Brain pericyte (primary cell): ENCODE data around the gene ATG16L2.
"Not testable (repeated sequence)": the region's sequence is repeated elsewhere in the genome, so short reads cannot be mapped to it uniquely, and the experiment has no call there.

Source experiments
- DNase-seq: peaks from one replicate; pipeline ENCODE4 v3.0.0-alpha.2; 2012; ENCODE audit warnings: low read depth, low spot score

ATG16L2 gene

DNA sequence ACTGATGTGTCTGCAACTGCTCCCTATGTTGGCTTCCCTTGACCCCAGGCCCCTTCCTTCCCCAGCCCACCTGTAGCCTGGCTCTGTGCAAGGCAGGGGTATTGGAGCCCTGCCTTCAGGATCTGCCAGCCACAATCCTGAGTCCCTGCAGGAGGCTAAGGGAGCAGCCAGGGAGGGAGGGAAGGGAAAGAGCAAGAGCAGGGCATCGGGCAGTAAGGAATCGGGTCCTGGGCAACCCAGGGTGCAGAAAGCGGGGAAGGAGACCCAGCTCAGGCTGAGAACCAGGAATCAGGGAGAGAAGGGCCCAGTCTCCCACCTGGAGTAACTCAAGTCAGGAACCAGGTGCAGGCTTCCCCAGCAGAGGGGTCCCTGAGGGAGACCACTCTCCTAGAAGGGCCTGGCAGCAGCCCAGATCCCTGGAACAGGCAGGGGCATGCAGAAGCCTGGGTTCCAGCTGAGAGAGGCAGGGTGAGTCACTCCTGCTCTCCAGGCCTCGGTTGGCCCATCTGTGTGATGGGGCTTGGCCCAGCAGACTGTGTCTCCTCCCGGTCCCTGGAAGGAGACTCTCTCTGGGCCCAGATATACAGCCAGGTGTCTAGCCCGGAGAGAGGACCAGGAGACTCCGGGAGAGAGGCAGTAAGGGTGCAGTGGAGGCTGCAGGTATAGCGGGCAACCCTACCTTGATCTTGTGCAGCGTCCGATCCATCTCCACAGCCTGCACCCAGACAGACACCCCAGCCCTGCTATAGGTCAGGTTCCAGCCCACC lies 33.7 kb upstream of the ATG16L2 start:
- no peak for DNase-seq

- no peak for DNase-seq
Observed at GRCh38 chr11:72781063-72781312, 33.2 kb upstream of the ATG16L2 start.

DNA sequence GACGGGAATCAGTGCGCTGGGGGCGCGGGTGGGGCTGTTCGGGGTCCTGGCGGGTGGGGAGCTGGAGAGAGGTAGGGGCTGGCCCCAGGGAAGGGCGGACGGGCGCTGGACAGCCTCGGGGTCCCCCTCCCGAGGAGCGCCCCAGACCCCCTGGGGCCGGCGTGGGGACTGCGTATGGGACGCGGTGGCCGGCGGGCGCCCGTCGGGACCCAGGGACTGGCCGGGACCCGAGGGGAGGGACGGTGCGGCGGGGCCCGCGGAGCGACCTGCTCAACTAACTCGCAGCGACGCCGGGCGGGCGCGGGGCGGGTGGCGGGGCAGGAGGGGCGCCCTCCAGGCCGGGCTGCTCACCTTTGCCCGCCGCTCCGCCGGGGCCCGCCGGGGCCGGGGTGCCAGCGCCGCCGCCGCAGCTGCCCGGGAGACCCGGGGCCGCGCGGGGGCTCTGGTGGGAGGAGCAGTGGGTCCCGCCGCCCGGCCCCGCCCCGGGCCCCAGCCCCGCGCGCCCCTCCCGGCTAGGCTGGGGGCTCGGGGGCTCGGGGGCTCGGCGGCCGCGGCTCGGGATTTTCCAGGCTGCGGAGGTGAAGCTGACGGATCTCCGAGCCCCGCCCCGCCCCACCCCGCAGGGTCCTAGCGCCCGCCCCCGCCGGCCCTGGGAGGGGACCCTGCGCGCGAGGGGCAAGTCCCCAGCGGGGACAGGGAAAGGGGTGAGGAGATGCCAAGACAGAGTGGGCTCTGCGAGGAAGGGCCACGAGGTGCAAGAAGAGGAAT lies 32.7 kb upstream of the ATG16L2 start:
- no peak for DNase-seq

- DNase-seq, result no peak
Observed at GRCh38 chr11:72782081-72782920, 31.9 kb upstream of the ATG16L2 start.

- no peak for DNase-seq
Observed at GRCh38 chr11:72783144-72783905, 30.9 kb upstream of the ATG16L2 start.

- DNase-seq, result no peak
Observed at GRCh38 chr11:72784662-72785061, 29.5 kb upstream of the ATG16L2 start.

DNA sequence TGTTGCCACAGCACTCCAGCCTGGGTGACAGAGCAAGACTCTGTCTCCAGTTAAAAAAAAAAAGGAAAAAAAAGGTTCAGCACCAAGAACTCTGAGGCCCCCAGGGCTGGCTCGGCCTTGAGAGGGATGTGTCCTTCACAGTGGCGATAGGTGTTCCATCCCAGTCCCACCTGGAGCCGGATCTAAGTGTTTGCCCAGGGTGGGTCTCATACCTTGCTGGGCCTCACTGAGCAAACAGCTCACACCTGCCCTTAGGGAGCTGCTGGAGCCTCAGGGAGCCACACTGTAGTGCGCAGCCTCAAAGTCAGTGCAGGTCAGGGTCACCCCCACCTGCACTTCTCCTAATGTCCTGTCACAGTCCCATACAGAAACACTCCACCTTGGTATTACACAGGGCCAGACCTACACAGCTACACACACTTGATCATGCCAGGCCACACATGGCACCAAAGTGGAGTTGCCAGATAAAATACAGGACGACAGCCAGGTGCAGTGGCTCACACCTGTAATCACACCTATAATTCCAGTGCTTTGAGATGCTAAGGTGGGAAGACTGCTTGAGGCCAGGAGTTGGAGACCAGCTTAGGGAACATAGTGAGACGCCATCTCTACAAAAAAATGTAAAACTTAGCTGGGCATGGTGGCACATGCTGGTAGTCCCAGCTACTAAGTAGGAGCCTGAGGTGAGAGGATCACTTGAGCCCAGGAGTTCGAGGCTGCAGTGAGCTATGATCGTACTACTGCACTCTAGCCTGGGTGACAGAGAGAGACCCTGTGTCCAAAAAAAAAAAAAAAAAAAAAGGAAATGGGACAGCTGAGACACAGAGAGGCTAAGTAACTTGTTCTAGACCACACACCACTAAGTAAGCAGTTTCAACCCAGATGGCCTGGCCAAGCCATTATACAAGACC lies 27.7 kb upstream of the ATG16L2 start:
- no peak for DNase-seq

DNA sequence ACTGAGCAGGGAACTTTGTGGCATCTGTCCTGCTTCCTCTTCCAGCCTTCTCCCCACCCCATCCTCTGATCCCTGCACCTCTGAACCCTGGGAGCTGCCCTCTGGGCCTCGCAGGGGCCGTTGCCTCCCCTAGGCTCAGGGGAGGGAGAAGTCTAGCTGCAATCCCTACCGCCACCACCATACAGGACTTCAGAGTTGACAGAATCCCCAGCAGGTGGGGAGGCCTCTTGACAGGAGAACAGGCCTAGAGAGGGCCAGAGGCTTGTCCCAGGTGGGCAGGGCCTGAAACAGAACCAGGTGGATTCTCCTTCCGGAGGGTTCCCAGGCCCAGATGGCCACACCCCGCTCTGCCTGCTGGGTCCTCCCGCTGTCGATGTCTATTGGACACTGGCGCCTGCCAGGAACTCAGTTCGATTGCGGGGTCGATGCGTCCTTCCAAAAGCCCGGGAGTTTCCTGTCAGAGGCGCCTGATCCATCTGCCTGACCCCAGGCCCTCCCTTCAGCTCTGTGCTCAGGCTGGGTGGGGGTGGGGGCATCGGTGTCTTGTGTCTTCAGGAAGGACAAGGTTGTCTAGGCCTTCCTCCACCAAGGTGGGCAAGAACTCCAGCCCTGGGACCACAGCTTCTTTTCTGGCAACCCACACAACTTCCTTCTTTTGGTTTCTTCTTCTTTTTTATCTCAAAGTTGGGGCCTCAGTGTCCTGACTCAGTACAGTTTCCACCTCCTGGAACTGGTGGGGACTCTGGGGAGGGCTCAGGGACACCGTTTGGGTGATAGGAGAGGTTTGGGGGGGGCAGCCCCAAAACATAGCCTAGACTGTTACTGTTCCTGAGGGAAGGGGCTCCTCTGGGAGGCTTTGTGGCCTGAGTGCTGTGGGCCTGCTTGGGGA lies 26.8 kb upstream of the ATG16L2 start:
- DNase-seq, result no peak

DNA sequence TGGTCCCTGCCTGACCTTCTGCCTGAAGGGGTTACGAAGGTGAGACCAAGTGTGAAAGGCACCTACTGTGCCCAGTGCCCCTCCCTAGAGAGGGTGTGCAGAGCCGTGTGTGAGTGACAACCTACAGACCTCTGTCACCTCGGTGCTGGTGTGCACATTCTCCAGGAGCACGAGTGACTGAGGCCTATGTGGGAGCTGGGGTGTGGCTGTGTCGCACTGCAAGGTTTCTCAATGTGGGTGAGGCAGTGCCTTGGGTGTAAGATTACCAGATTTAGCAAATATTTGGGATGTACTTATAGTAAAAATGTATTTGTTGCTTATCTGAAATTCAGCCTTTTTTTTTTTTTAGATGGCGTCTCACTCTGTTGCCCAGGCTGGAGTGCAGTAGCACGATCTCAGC lies 26.0 kb upstream of the ATG16L2 start:
- DNase-seq, result no peak

DNA sequence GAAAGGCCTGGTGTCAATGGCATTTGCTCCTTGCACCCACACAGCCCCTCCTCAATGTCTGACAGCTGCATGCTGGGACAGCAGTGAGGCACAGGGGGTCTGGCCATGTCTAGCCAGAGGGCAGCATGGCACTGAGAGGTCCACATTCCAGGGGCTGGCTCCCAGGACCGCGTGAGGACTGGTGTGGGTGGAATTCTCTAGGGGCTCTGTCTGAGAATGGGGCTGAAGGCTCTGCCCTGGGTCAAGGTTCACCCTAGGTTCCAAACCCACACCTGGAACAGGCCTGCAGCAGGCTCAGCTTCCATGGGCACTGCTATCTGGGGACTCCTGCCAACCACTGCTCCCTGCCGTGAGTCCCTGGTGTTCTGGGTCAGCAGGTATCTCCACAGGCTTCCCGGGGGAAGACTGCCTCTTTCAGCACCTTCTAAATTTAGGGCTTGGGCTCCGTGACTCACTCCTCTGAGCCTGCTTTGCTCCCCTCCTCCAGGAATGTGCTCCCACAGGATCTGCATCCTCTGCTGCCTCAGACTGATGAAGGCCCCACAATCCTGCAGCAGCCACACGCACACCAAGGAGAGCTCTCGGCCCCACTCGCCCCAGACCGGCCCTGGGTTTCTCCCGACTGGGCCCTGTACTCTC lies 24.6 kb upstream of the ATG16L2 start:
- no peak for DNase-seq

DNA sequence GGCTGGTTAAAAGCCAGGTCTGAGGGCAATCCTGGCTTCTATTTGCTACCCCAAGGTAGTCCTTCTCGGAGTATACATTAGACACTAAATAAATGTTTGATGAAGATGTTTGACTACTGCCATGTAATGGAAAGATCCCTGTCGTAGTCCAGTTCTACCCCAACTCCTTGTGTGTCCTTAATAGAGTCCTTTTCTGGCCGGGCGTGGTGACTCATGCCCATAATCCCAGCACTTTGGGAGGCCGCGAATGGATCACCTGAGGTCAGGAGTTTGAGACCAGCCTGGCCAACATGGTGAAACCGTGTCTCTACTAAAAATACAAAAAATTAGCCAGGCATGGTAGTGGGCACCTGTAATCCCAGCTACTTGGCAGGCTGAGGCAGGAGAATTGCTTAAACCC lies 23.0 kb upstream of the ATG16L2 start:
- DNase-seq, result not testable (repeated sequence)

DNA sequence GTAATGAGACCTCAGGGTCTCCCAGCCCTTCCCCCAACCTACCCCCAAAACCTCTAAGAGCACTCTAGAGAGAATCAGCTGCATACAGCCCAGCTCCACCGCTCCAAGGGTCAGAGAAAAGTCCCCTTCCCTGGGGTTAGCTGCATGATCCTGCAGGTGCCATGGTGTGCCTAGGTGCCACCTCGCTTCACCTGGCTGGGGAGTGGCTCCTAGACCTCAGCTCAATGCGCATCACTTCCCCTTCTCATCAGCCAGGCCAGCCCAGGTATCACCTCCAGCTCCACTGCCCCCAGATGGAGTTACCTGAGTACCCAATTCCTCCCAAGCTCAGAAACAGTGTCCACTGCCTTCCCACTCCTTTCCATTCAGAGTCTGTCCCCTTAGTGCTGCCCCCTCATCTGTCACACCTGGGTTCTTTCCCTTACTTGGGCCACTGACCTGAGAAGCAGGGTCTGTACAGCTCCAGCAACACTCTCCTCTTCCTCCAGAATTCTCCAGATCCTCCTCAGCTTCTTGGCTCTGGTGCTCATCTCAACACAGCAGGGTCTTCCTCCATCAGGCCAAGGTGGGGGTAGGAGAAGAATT lies 21.7 kb upstream of the ATG16L2 start:
- no peak for DNase-seq

DNA sequence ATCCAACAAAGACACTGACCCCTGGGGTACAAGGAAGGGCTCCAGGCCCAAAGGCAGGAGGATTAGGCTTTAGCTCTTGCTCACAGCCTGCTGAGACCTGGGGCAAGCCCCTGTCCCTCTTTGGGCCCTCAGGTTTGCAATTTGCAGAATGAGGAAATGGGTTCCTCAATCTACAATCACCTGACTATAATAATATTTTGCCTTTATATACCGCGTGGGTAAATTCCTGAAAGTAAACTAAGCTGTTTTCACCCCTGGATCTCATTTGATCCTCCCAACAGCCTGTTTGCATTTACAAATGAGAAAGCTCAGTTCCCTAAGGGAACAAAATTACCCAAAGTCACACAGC lies 21.2 kb upstream of the ATG16L2 start:
- DNase-seq, result no peak

DNA sequence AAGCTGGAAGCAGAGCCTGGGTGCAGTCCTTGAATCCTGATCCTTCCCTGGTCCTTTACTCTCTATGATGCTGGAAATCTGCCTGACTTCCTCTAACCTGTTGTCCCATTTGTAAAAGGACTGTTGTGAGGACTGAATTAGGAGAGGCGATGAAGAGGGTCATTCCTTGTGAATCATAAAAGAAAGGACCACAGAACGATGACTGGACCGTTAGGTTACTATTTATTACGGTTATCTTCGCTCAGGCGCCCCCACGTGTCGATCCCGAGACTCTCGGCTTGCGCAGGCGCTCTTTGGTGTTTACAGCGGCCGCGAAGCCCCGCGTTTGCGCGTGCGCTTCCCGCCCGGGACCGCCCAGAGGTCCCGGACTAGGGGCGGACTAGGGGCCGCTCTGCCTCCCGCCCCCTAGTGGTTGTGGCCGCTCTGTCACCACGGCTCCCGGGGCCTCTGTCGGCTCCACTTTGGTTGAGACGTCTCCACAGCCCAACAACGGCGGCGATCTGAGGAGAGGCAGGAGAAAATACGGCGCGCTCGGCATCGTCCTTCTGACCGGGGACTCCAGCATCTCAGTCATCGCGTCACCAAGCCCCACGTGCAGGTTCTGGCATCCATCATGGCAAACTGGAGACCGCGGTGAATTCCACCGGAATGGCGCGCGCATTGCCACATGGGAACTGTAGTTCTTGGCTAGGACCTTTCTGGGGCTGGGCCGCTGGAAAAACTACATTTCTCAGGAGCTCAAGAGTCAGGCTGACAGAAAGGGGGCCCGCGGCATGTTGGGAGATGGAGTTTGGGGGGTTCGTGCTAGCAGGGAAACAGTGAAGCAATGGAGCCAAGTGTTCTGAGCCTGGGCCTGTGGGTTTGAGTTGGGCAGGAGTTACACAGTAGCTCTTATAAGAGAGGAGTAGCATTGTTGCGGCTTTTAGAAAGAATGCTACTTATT lies 20.5 kb upstream of the ATG16L2 start, which contains the start of gene STARD10:
Gene STARD10, minus strand, starts transcription at position 623 of the 943 bp plus-strand sequence. CDS start 12,866 bp downstream, outside the sequence.
- DNase-seq, result peak; percentile 85

- DNase-seq, result no peak
Observed at GRCh38 chr11:72798361-72798760, 15.8 kb upstream of the ATG16L2 start.

- no peak for DNase-seq
Observed at GRCh38 chr11:72799441-72799840, 14.8 kb upstream of the ATG16L2 start.

GRCh38 chr11:72802822-72803221 lies 11.4 kb upstream of the ATG16L2 start:
- DNase-seq, result no peak

DNA sequence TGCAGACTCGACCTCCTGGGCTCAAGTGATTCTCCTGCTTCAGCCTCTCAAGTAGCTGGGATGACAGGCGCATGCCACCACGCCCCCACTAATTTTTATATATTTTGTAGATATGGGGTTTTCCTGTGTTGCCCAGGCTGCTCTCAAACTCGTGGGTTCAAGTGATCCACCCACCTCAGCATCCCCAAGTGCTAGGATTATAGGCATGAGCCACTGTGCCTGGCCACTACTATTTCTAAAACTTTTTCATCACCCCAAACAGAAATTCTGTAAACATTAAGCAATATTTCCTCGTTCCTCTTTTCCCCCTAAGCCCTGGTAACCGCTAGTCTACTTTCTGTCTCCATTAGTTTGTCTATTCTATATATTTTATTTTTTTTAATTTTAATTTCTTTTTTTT lies 9.0 kb upstream of the ATG16L2 start:
- no peak for DNase-seq
